K562 (cell line): ENCODE data around the gene APC2. TPM values are rescaled to one million over a fixed set of nuclear protein-coding genes. Genes with fewer than 3 reads are reported as not detected.

Source experiments
- ESRRB ChIP-seq: fragments of 250-450 bp; sonication (Bioruptor Pico); IDR thresholded peaks from 2 replicates; pipeline ENCODE4 v1.5.0; 2020; ENCODE audit warnings: mild to moderate bottlenecking, moderate library complexity, borderline replicate concordance
- FOXM1 ChIP-seq, 2 experiments: fragments of 450-650 bp in 1 of 2; sonication (generic) in 1 of 2; formaldehyde crosslinking in 1 of 2; IDR thresholded peaks; 2 replicates each; pipeline versions ENCODE4 v1.6.1 to v1.9.0; 2017 to 2022; ENCODE audit warnings: low read depth in 2 of 2, mild to moderate bottlenecking in 2 of 2, missing genetic modification reagents in 1 of 2, moderate library complexity in 1 of 2
- GABPB1 ChIP-seq: sonication (generic); formaldehyde crosslinking; IDR thresholded peaks from 2 replicates; pipeline ENCODE4 v1.8.0; 2022; ENCODE audit warnings: mild to moderate bottlenecking, missing genetic modification reagents
- HNRNPL ChIP-seq: fragments of 200-400 bp; formaldehyde crosslinking; IDR thresholded peaks from 2 replicates; pipeline ENCODE4 v1.6.1; 2017; ENCODE audit warnings: low read depth, mild to moderate bottlenecking, low read length
- KAT8 ChIP-seq: fragments of 450-650 bp; IDR thresholded peaks from 2 replicates; pipeline ENCODE4 v1.6.1; 2016; ENCODE audit warnings: low read depth, mild to moderate bottlenecking
- KDM1A ChIP-seq, 2 experiments: fragments of 450-650 bp; IDR thresholded peaks; 2 replicates each; pipeline ENCODE4 v1.6.1; 2016; ENCODE audit warnings: mild to moderate bottlenecking in 2 of 2
- MAZ ChIP-seq, 2 experiments: fragments of 450-650 bp in 1 of 2; sonication (generic) in 1 of 2; formaldehyde crosslinking; IDR thresholded peaks in 1 of 2; conservative IDR thresholded peaks in 1 of 2; 2 replicates each; pipeline versions ENCODE4 v1.4.0 to v1.5.0; 2020; ENCODE audit warnings: mild to moderate bottlenecking in 1 of 2, missing genetic modification reagents in 1 of 2
- MECOM ChIP-seq: fragments of 250-450 bp; sonication (Bioruptor Pico); IDR thresholded peaks from 2 replicates; pipeline ENCODE4 v1.8.0; 2022; ENCODE audit warnings: inconsistent platforms
- PML ChIP-seq: IDR thresholded peaks from 2 replicates; pipeline ENCODE4 v1.6.1; 2012; ENCODE audit warnings: low read length, inconsistent platforms
- STAT5A ChIP-seq: IDR thresholded peaks from 2 replicates; pipeline ENCODE4 v1.6.1; 2012; ENCODE audit warnings: low read length, inconsistent platforms, borderline replicate concordance
- THRAP3 ChIP-seq: fragments of 450-650 bp; IDR thresholded peaks from 2 replicates; pipeline ENCODE4 v1.6.1; 2016; ENCODE audit warnings: mild to moderate bottlenecking, inconsistent platforms, borderline replicate concordance
- VEZF1 ChIP-seq: fragments of 200-800 bp; sonication (Bioruptor generic); IDR thresholded peaks from 2 replicates; pipeline ENCODE4 v1.6.1; 2017; ENCODE audit warnings: missing genetic modification characterization, missing compliant biosample characterization
- ZNF282 ChIP-seq: sonication (generic); formaldehyde crosslinking; IDR thresholded peaks from 2 replicates; pipeline ENCODE4 v1.8.1; 2023; ENCODE audit warnings: missing genetic modification reagents
- ZNF311 ChIP-seq: fragments of 250-450 bp; sonication (Bioruptor Pico); IDR thresholded peaks from 2 replicates; pipeline ENCODE4 v1.4.0; 2020; ENCODE audit warnings: mild to moderate bottlenecking, moderate library complexity
- ZNF436 ChIP-seq: fragments of 250-450, 450-650 bp; sonication (Bioruptor Pico); formaldehyde crosslinking; IDR thresholded peaks from 2 replicates; pipeline ENCODE4 v1.7.0; 2020; ENCODE audit warnings: mild to moderate bottlenecking
- ZNF780A ChIP-seq: fragments of 250-450 bp; sonication (Bioruptor Pico); IDR thresholded peaks from 2 replicates; pipeline ENCODE4 v1.5.0; 2021; ENCODE audit warnings: mild to moderate bottlenecking
- polyA plus RNA-seq, 8 experiments: library from polyadenylated mRNA; depleted of rRNA in 4 of 8; stranded (reverse) in 5 of 8; unstranded in 3 of 8; fragments of >200 nt; fragmentation: Nextera tagmentation in 2 of 8; fragmentation: Illumina TruSeq in 1 of 8; extraction: Ambion mirVana in 2 of 8; extraction: Trizol in 1 of 8; gene quantifications; 2 replicates each; pipeline versions ENCODE4 v1.2.1 to v1.2.3, GENCODE V29; 2011 to 2014; ENCODE audit warnings: inconsistent platforms in 1 of 8, missing spikeins in 1 of 8
- total RNA-seq, 7 experiments: library from RNA; depleted of rRNA in 6 of 7; stranded (reverse); fragments of >200 nt in 6 of 7; fragmentation: Illumina TruSeq in 2 of 7; extraction: Trizol in 2 of 7; gene quantifications; 2 replicates each; pipeline versions ENCODE4 v1.2.1 to v1.2.3, GENCODE V29; 2011 to 2021; ENCODE audit warnings: low replicate concordance in 1 of 7
- TF ChIP-seq, protein P1 (sequence below): IDR thresholded peaks from 2 replicates; pipeline ENCODE4 v1.6.1; 2012; ENCODE audit warnings: low read depth, low read length, improper control_type of control experiment, borderline replicate concordance
- TF ChIP-seq, protein P2 (sequence below), 2 experiments: IDR thresholded peaks in 1 of 2; conservative IDR thresholded peaks in 1 of 2; 2 replicates each; pipeline ENCODE4 v1.6.1; 2016; ENCODE audit warnings: low read depth in 2 of 2, mild to moderate bottlenecking in 1 of 2, missing compliant biosample characterization in 1 of 2, missing genetic modification characterization in 1 of 2, moderate library complexity in 1 of 2
- TF ChIP-seq, protein P3 (sequence below): sonication (generic); formaldehyde crosslinking; IDR thresholded peaks from 2 replicates; pipeline ENCODE4 v1.8.0; 2022; ENCODE audit warnings: mild to moderate bottlenecking, missing genetic modification reagents

Gene APC2
- total and polyA plus RNA-seq, 9 of the 15 experiments (the other 6 are each of a cell fraction or from before 2014, with no cell fraction given), result 0.01 to 0.40 (median 0.05) TPM; not detected in 3

GRCh38 chr19:1482361-1483130 lies 32.6 kb downstream of the APC2 start (continued):
- TF ChIP-seq THRAP3 (0 out of 2 replicates have a peak, but pooled peaks have one; percentile 34), ZNF282 (CRISPR knock-in tag) (no peak), ZNF780A (no peak), ZNF311 (CRISPR knock-in tag) (no peak), KDM1A (IDR thresholded peaks at IDR 0.05) (peak in 1 of 2 experiments; percentile 76; a peak in 1 of 4 replicates), KAT8 (no peak), MECOM (CRISPR knock-in tag) (no peak), ZNF436 (no peak), GABPB1 (CRISPR knock-in tag) (no peak), HNRNPL (no peak), MAZ (CRISPR knock-in tag; conservative IDR thresholded peaks at IDR 0.05 in 1 of 2, IDR thresholded peaks at IDR 0.05 in 1 of 2) (no peak), PML (no peak), STAT5A (no peak), FOXM1 (IDR thresholded peaks at IDR 0.05; ENCODE audit: low read depth) (no peak), FOXM1 (CRISPR knock-in tag; IDR thresholded peaks at IDR 0.05; ENCODE audit: low read depth) (0 out of 2 replicates have a peak, but pooled peaks have one; percentile 22), ESRRB (CRISPR knock-in tag) (no peak), VEZF1 (peak; percentile 23; the same call in 1 of the 2 replicates)
- TF ChIP-seq, protein P1, sequence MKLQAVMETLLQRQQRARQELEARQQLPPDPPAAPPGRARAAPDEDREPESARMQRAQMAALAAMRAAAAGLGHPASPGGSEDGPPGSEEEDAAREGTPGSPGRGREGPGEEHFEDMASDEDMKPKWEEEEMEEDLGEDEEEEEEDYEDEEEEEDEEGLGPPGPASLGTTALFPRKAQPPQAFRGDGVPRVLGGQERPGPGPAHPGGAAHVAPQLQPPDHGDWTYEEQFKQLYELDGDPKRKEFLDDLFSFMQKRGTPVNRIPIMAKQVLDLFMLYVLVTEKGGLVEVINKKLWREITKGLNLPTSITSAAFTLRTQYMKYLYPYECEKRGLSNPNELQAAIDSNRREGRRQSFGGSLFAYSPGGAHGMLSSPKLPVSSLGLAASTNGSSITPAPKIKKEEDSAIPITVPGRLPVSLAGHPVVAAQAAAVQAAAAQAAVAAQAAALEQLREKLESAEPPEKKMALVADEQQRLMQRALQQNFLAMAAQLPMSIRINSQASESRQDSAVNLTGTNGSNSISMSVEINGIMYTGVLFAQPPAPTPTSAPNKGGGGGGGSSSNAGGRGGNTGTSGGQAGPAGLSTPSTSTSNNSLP, result no peak
- TF ChIP-seq, protein P2, sequence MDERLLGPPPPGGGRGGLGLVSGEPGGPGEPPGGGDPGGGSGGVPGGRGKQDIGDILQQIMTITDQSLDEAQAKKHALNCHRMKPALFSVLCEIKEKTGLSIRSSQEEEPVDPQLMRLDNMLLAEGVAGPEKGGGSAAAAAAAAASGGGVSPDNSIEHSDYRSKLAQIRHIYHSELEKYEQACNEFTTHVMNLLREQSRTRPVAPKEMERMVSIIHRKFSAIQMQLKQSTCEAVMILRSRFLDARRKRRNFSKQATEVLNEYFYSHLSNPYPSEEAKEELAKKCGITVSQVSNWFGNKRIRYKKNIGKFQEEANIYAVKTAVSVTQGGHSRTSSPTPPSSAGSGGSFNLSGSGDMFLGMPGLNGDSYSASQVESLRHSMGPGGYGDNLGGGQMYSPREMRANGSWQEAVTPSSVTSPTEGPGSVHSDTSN (CRISPR knock-in tag; IDR thresholded peaks at IDR 0.05; ENCODE audit: low read depth), result no peak
- TF ChIP-seq, protein P2 (tag; conservative IDR thresholded peaks at IDR 0.05; ENCODE audit: low read depth), result no peak
- TF ChIP-seq, protein P3, sequence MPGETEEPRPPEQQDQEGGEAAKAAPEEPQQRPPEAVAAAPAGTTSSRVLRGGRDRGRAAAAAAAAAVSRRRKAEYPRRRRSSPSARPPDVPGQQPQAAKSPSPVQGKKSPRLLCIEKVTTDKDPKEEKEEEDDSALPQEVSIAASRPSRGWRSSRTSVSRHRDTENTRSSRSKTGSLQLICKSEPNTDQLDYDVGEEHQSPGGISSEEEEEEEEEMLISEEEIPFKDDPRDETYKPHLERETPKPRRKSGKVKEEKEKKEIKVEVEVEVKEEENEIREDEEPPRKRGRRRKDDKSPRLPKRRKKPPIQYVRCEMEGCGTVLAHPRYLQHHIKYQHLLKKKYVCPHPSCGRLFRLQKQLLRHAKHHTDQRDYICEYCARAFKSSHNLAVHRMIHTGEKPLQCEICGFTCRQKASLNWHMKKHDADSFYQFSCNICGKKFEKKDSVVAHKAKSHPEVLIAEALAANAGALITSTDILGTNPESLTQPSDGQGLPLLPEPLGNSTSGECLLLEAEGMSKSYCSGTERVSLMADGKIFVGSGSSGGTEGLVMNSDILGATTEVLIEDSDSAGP, result 0 out of 2 replicates have a peak, but pooled peaks have one; percentile 20
